Activated gamma-delta T cell treated with Interleukin-2 at 50 U/mL for 16 hours (primary cell): ENCODE measurements around the gene TPGS1.
A peak's percentile ranks its signal among the peaks of the same experiment; 100 is the strongest.
"Not testable (repeated sequence)": the region's sequence is repeated elsewhere in the genome, so short reads cannot be mapped to it uniquely, and the experiment has no call there.

Experiments used
- DNase-seq: peaks from one replicate; pipeline ENCODE4 v3.0.0-alpha.2; 2020

Gene TPGS1

GRCh38 chr19:478236-478903 lies 28.9 kb upstream of the TPGS1 start:
- no peak for DNase-seq

- DNase-seq = no peak
Measured at GRCh38 chr19:478976-479375, 28.3 kb upstream of the TPGS1 start.

- peak; percentile 41 for DNase-seq
Measured at GRCh38 chr19:480016-480855, 27.1 kb upstream of the TPGS1 start.

GRCh38 chr19:481100-481499 lies 26.2 kb upstream of the TPGS1 start:
- DNase-seq = not testable (repeated sequence)

- no peak for DNase-seq
Measured at GRCh38 chr19:482186-483041, 24.9 kb upstream of the TPGS1 start.

- DNase-seq = no peak
Measured at GRCh38 chr19:483332-484072, 23.8 kb upstream of the TPGS1 start.

GRCh38 chr19:484494-484893 lies 22.8 kb upstream of the TPGS1 start:
- no peak for DNase-seq

GRCh38 chr19:485077-485476 lies 22.2 kb upstream of the TPGS1 start:
- DNase-seq = no peak

GRCh38 chr19:485583-486236 lies 21.6 kb upstream of the TPGS1 start:
- no peak for DNase-seq

GRCh38 chr19:488505-489417 lies 18.5 kb upstream of the TPGS1 start:
- peak; percentile 92 for DNase-seq

GRCh38 chr19:489418-490196 lies 17.7 kb upstream of the TPGS1 start:
- DNase-seq = no peak

- DNase-seq = no peak
Measured at GRCh38 chr19:491146-491741, 16.1 kb upstream of the TPGS1 start.

GRCh38 chr19:492091-492531 lies 15.2 kb upstream of the TPGS1 start:
- DNase-seq = peak; percentile 34

GRCh38 chr19:493391-494170 lies 13.7 kb upstream of the TPGS1 start:
- DNase-seq = no peak

- DNase-seq = no peak
Measured at GRCh38 chr19:494171-495080, 12.9 kb upstream of the TPGS1 start.

- DNase-seq = no peak
Measured at GRCh38 chr19:495081-495401, 12.3 kb upstream of the TPGS1 start.

GRCh38 chr19:495402-496111 lies 11.7 kb upstream of the TPGS1 start:
- DNase-seq = no peak
